Tibial artery (tissue), 4 donors: ENCODE data around the gene KIF5C.

ENCODE experiments used
- DNase-seq, 2 donors: peaks; one replicate each; pipeline ENCODE4 v3.0.0-alpha.2; 2019
- H3K27ac ChIP-seq, 2 donors: fragments of 200-600 bp; sonication (generic) in 1 of 2; 1 replicate in 1 of 2; 2 replicates in 1 of 2; pipeline ENCODE4 v1.5.1; 2018 to 2019; ENCODE audit warnings: mild to moderate bottlenecking in 1 of 2
- H3K27me3 ChIP-seq, 2 donors: fragments of 200-600 bp; sonication (generic) in 1 of 2; one replicate each; pipeline versions ENCODE4 v1.5.1 to v1.6.0; 2016 to 2019
- H3K36me3 ChIP-seq, 3 donors: fragments of 200-600 bp; sonication (generic) in 2 of 3; one replicate each; pipeline ENCODE4 v1.5.1; 2016 to 2019; ENCODE audit warnings: mild to moderate bottlenecking in 2 of 3
- H3K4me1 ChIP-seq, 4 donors: fragments of 200-600 bp; sonication (generic) in 2 of 4; 1 replicate in 3 of 4; 2 replicates in 1 of 4; pipeline ENCODE4 v1.5.1; 2016 to 2019
- H3K4me3 ChIP-seq, 2 donors: fragments of 200-600 bp; sonication (generic) in 1 of 2; 1 replicate in 1 of 2; 2 replicates in 1 of 2; pipeline ENCODE4 v1.5.1; 2018 to 2019; ENCODE audit warnings: mild to moderate bottlenecking in 2 of 2
- H3K9me3 ChIP-seq, 3 donors: fragments of 200-600 bp; sonication (generic) in 1 of 3; one replicate each; pipeline ENCODE4 v1.5.1; 2016 to 2019
- CTCF ChIP-seq, 2 experiments: fragments of 200-600 bp in 1 of 2; fragments of 450-650 bp in 1 of 2; IDR thresholded peaks; one replicate each; pipeline ENCODE4 v1.5.1; 2017 to 2019; ENCODE audit warnings: antibody characterized with exemption in 2 of 2, mild to moderate bottlenecking in 1 of 2, moderate library complexity in 1 of 2
- intact Hi-C: fragments of 100-400 bp; cut with DNase I; formaldehyde crosslinking; loops from one replicate; pipeline ENCODE4 v1.15.0; 2023; ENCODE audit warnings: low total_unique reads

The KIF5C gene

GRCh38 chr2:149050188-149050587, 175.2 kb downstream of the KIF5C start:
- intact Hi-C loops: no loop called here
- no peak for DNase-seq
- no peak for TF ChIP-seq CTCF (IDR thresholded peaks at IDR 0.05)
- Histone ChIP-seq H3K4me1 (no peaks in the 10 kb centered on the region), H3K27me3 (no peaks in the 10 kb centered on the region), H3K36me3 (no peaks in the 10 kb centered on the region), H3K9me3 (peaks cover 0 to 6% (median 4%) of the 10 kb centered on the region in 3 donors), H3K27ac (no peak overlapping the region), H3K4me3 (no peak overlapping the region)

- Histone ChIP-seq H3K4me1 (no peaks in the 10 kb centered on the region), H3K9me3 (no peaks in the 10 kb centered on the region), H3K27ac (no peak overlapping the region), H3K27me3 (no peaks in the 10 kb centered on the region), H3K4me3 (no peak overlapping the region), H3K36me3 (no peaks in the 10 kb centered on the region)
- TF ChIP-seq CTCF (IDR thresholded peaks at IDR 0.05): no peak
- intact Hi-C loops: no loop called here
- DNase-seq: no peak
Measured at GRCh38 chr2:149055751-149056150, 180.7 kb downstream of the KIF5C start.

GRCh38 chr2:149056541-149057255, 181.7 kb downstream of the KIF5C start:
- Histone ChIP-seq H3K27me3 (no peaks in the 10 kb centered on the region), H3K36me3 (no peaks in the 10 kb centered on the region), H3K4me1 (no peaks in the 10 kb centered on the region), H3K27ac (no peak overlapping the region), H3K9me3 (no peaks in the 10 kb centered on the region), H3K4me3 (no peak overlapping the region)
- no peak for TF ChIP-seq CTCF (IDR thresholded peaks at IDR 0.05)
- intact Hi-C loops: no loop called here
- DNase-seq: no peak

- H3K27ac ChIP-seq: no peak overlapping the region
- H3K36me3 ChIP-seq: no peaks in the 10 kb centered on the region
- H3K9me3 ChIP-seq: no peaks in the 10 kb centered on the region
- no peaks in the 10 kb centered on the region for H3K4me1 ChIP-seq
- H3K27me3 ChIP-seq: no peaks in the 10 kb centered on the region
- no peak for TF ChIP-seq CTCF (IDR thresholded peaks at IDR 0.05)
- DNase-seq: no peak
- H3K4me3 ChIP-seq: no peak overlapping the region
- intact Hi-C loops: no loop called here
Measured at GRCh38 chr2:149057401-149057800, 182.4 kb downstream of the KIF5C start.

GRCh38 chr2:149058936-149059335, 183.9 kb downstream of the KIF5C start:
- no peak for DNase-seq
- Histone ChIP-seq H3K27me3 (no peaks in the 10 kb centered on the region), H3K27ac (no peak overlapping the region), H3K4me1 (no peaks in the 10 kb centered on the region), H3K9me3 (no peaks in the 10 kb centered on the region), H3K4me3 (no peak overlapping the region), H3K36me3 (no peaks in the 10 kb centered on the region)
- intact Hi-C loops: no loop called here
- TF ChIP-seq CTCF (IDR thresholded peaks at IDR 0.05): no peak

GRCh38 chr2:149059822-149060221, 184.8 kb downstream of the KIF5C start:
- no peaks in the 10 kb centered on the region for H3K9me3 ChIP-seq

More at GRCh38 chr2:149059822-149060221, 184.8 kb downstream of the KIF5C start:
- Histone ChIP-seq H3K36me3 (no peaks in the 10 kb centered on the region), H3K27ac (no peak overlapping the region), H3K4me1 (no peaks in the 10 kb centered on the region), H3K27me3 (no peaks in the 10 kb centered on the region), H3K4me3 (no peak overlapping the region)
- DNase-seq: no peak
- TF ChIP-seq CTCF (IDR thresholded peaks at IDR 0.05): no peak
- intact Hi-C loops: no loop called here
